HCT116 (cell line): ENCODE data around the gene GLA.

Experiments used
- CTCF ChIP-seq, 3 experiments: fragments of 200-600 bp in 1 of 3; sonication (generic) in 1 of 3; IDR thresholded peaks in 2 of 3; conservative IDR thresholded peaks in 1 of 3; 2 replicates each; pipeline ENCODE4 v1.5.1; 2012 to 2017; ENCODE audit warnings: low read depth in 2 of 3, low read length in 2 of 3, antibody characterized with exemption in 1 of 3, borderline replicate concordance in 1 of 3, control low read depth in 1 of 3, mild to moderate bottlenecking in 1 of 3, mixed read lengths in 1 of 3, mixed run types in 1 of 3, moderate library complexity in 1 of 3; ENCODE audit not compliant: insufficient read depth in 1 of 3
- EGR1 ChIP-seq: IDR thresholded peaks from 2 replicates; pipeline ENCODE4 v1.6.1; 2012; ENCODE audit warnings: low read depth
- EZH2 ChIP-seq: fragments of 200-600 bp; sonication (generic); IDR thresholded peaks from 2 replicates; pipeline ENCODE4 v1.6.1; 2017; ENCODE audit warnings: antibody characterized with exemption, mixed run types
- POLR2A ChIP-seq: IDR thresholded peaks from 2 replicates; pipeline ENCODE4 v1.7.0; 2011; ENCODE audit warnings: borderline replicate concordance; ENCODE audit not compliant: insufficient read depth, insufficient read length; ENCODE audit errors: extremely low read depth
- POLR2AphosphoS5 ChIP-seq: IDR thresholded peaks from 2 replicates; pipeline ENCODE4 v1.6.1; 2011; ENCODE audit warnings: mild to moderate bottlenecking, low read depth, low read length, moderate library complexity
- RAD21 ChIP-seq: IDR thresholded peaks from 2 replicates; pipeline ENCODE4 v1.6.1; 2012; ENCODE audit warnings: low read depth, mild to moderate bottlenecking
- SIN3A ChIP-seq: IDR thresholded peaks from 2 replicates; pipeline ENCODE4 v1.6.1; 2012; ENCODE audit warnings: low read depth
- TCF7L2 ChIP-seq: IDR thresholded peaks from 2 replicates; pipeline ENCODE4 v1.7.0; 2011; ENCODE audit warnings: borderline replicate concordance, inconsistent platforms; ENCODE audit not compliant: insufficient read depth, insufficient read length; ENCODE audit errors: extremely low read depth
- YY1 ChIP-seq: IDR thresholded peaks from 2 replicates; pipeline ENCODE4 v1.6.1; 2011; ENCODE audit warnings: low read length, low read depth, moderate library complexity, mild to moderate bottlenecking; ENCODE audit not compliant: insufficient replicate concordance; ENCODE audit errors: extremely low read depth
- ZFX ChIP-seq: fragments of 450-650 bp; IDR thresholded peaks from 2 replicates; pipeline ENCODE4 v1.6.1; 2017
- ZNF274 ChIP-seq: fragments of 200-500 bp; sonication (Bioruptor generic); IDR thresholded peaks from 2 replicates; pipeline ENCODE4 v1.6.1; 2014; ENCODE audit warnings: mild to moderate bottlenecking, low read depth, low read length, inconsistent platforms
- TF ChIP-seq, protein P1 (sequence below): IDR thresholded peaks from 2 replicates; pipeline ENCODE4 v1.6.1; 2012
- TF ChIP-seq, protein P2 (sequence below): IDR thresholded peaks from 2 replicates; pipeline ENCODE4 v1.6.1; 2012; ENCODE audit warnings: low read depth

GRCh38 chrX:101450961-101451360, 43.2 kb upstream of the GLA start:
- TF ChIP-seq SIN3A (no peak), EZH2 (no peak), CTCF (IDR thresholded peaks at IDR 0.05 in 2 of 3, conservative IDR thresholded peaks at IDR 0.05 in 1 of 3; ENCODE audit: borderline replicate concordance in 1 of 3, insufficient read depth in 1 of 3, low read depth in 2 of 3, low read length in 2 of 3) (no peak), RAD21 (no peak), POLR2A (no peak), EGR1 (no peak), POLR2AphosphoS5 (no peak), ZFX (no peak), ZNF274 (no peak), TCF7L2 (no peak), YY1 (no peak)
- TF ChIP-seq, protein P1, sequence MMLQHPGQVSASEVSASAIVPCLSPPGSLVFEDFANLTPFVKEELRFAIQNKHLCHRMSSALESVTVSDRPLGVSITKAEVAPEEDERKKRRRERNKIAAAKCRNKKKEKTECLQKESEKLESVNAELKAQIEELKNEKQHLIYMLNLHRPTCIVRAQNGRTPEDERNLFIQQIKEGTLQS, result no peak
- TF ChIP-seq, protein P2, sequence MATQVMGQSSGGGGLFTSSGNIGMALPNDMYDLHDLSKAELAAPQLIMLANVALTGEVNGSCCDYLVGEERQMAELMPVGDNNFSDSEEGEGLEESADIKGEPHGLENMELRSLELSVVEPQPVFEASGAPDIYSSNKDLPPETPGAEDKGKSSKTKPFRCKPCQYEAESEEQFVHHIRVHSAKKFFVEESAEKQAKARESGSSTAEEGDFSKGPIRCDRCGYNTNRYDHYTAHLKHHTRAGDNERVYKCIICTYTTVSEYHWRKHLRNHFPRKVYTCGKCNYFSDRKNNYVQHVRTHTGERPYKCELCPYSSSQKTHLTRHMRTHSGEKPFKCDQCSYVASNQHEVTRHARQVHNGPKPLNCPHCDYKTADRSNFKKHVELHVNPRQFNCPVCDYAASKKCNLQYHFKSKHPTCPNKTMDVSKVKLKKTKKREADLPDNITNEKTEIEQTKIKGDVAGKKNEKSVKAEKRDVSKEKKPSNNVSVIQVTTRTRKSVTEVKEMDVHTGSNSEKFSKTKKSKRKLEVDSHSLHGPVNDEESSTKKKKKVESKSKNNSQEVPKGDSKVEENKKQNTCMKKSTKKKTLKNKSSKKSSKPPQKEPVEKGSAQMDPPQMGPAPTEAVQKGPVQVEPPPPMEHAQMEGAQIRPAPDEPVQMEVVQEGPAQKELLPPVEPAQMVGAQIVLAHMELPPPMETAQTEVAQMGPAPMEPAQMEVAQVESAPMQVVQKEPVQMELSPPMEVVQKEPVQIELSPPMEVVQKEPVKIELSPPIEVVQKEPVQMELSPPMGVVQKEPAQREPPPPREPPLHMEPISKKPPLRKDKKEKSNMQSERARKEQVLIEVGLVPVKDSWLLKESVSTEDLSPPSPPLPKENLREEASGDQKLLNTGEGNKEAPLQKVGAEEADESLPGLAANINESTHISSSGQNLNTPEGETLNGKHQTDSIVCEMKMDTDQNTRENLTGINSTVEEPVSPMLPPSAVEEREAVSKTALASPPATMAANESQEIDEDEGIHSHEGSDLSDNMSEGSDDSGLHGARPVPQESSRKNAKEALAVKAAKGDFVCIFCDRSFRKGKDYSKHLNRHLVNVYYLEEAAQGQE, result no peak
